ENCODE results near the gene GPR162.
"Not testable (repeated sequence)": the region's sequence is repeated elsewhere in the genome, so short reads cannot be mapped to it uniquely, and the experiment has no call there.

GPR162 gene

GRCh38 chr12:6873094-6874014 lies 51.7 kb downstream of the GPR162 start, which contains the start of gene SPSB2:
SPSB2 (minus strand) TSS chr12:6873303; CDS start chr12:6872901, 402 bp downstream.
- peak; percentile 99 for DNase-seq (ENCODE audit: low read depth)

GRCh38 chr12:6874015-6874368 lies 52.4 kb downstream of the GPR162 start:
- not testable (repeated sequence) for DNase-seq (ENCODE audit: low read depth)

Data from stimulated activated CD8-positive, alpha-beta memory T cell treated with anti-CD3 and anti-CD28 coated beads, Interleukin-15, amount 100 ng/mL, for 1 hour (primary cell).